Peyer's patch (tissue), 4 donors: ENCODE results near the gene CEP120.

Experiments used
- CTCF ChIP-seq, 6 experiments: fragments of 450-650 bp in 4 of 6; fragments of 200-600 bp in 2 of 6; sonication (generic) in 1 of 6; IDR thresholded peaks; one replicate each; pipeline ENCODE4 v1.5.1; 2017 to 2019; ENCODE audit warnings: antibody characterized with exemption in 6 of 6, mild to moderate bottlenecking in 3 of 6, moderate library complexity in 1 of 6
- POLR2A ChIP-seq, 2 donors: fragments of 450-650 bp; IDR thresholded peaks; one replicate each; pipeline ENCODE4 v1.5.1; 2017; ENCODE audit warnings: antibody characterized with exemption in 2 of 2, mild to moderate bottlenecking in 2 of 2, moderate library complexity in 2 of 2

- TF ChIP-seq CTCF (IDR thresholded peaks at IDR 0.05) (no peak), POLR2A (IDR thresholded peaks at IDR 0.05) (no peak)
These were observed 1.4 kb downstream of the CEP120 start for GRCh38 chr5:123421773-123422172.
